Measurements from ENCODE around the gene RGS3.

- TF ChIP-seq, protein P1, sequence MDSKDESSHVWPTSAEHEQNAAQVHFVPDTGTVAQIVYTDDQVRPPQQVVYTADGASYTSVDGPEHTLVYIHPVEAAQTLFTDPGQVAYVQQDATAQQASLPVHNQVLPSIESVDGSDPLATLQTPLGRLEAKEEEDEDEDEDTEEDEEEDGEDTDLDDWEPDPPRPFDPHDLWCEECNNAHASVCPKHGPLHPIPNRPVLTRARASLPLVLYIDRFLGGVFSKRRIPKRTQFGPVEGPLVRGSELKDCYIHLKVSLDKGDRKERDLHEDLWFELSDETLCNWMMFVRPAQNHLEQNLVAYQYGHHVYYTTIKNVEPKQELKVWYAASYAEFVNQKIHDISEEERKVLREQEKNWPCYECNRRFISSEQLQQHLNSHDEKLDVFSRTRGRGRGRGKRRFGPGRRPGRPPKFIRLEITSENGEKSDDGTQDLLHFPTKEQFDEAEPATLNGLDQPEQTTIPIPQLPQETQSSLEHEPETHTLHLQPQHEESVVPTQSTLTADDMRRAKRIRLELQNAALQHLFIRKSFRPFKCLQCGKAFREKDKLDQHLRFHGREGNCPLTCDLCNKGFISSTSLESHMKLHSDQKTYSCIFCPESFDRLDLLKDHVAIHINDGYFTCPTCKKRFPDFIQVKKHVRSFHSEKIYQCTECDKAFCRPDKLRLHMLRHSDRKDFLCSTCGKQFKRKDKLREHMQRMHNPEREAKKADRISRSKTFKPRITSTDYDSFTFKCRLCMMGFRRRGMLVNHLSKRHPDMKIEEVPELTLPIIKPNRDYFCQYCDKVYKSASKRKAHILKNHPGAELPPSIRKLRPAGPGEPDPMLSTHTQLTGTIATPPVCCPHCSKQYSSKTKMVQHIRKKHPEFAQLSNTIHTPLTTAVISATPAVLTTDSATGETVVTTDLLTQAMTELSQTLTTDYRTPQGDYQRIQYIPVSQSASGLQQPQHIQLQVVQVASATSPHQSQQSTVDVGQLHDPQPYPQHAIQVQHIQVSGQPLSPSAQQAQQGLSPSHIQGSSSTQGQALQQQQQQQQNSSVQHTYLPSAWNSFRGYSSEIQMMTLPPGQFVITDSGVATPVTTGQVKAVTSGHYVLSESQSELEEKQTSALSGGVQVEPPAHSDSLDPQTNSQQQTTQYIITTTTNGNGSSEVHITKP (CRISPR knock-in tag; IDR thresholded peaks at IDR 0.05; ENCODE audit: low read depth): no peak
- no peak for TF ChIP-seq EZH2 (conservative IDR thresholded peaks at IDR 0.05; ENCODE audit: low read depth, low read length)
- TF ChIP-seq EP300 (IDR thresholded peaks at IDR 0.05; ENCODE audit: low read depth in 2 of 2, low read length in 2 of 2): no peak
- no peak for TF ChIP-seq EP300 (CRISPR knock-in tag; IDR thresholded peaks at IDR 0.05; ENCODE audit: borderline replicate concordance)
- TF ChIP-seq SMARCE1 (IDR thresholded peaks at IDR 0.05; ENCODE audit: borderline replicate concordance): no peak
- TF ChIP-seq MAFK (conservative IDR thresholded peaks at IDR 0.05 in 1 of 2, IDR thresholded peaks at IDR 0.05 in 1 of 2; ENCODE audit: low read length in 2 of 2): no peak
- TF ChIP-seq, protein P2, sequence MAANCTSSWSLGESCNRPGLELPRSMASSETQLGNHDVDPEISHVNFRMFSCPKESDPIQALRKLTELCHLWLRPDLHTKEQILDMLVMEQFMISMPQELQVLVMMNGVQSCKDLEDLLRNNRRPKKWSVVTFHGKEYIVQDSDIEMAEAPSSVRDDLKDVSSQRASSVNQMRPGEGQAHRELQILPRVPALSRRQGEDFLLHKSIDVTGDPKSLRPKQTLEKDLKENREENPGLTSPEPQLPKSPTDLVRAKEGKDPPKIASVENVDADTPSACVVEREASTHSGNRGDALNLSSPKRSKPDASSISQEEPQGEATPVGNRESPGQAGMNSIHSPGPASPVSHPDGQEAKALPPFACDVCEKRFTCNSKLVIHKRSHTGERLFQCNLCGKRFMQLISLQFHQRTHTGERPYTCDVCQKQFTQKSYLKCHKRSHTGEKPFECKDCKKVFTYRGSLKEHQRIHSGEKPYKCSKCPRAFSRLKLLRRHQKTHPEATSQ (CRISPR knock-in tag; IDR thresholded peaks at IDR 0.05; ENCODE audit: borderline replicate concordance): no peak
Measured at GRCh38 chr9:113497051-113497450, 33.5 kb downstream of the RGS3 start.
